HG03095 (cell line): ENCODE results near the gene TMEM143.

Experiments used
- ATAC-seq: cut with Tn5 transposase; IDR thresholded peaks from one replicate; pipeline ENCODE4 v1.9.1; 2021; ENCODE audit warnings: moderate library complexity; ENCODE audit not compliant: unreplicated experiment

Gene TMEM143

DNA sequence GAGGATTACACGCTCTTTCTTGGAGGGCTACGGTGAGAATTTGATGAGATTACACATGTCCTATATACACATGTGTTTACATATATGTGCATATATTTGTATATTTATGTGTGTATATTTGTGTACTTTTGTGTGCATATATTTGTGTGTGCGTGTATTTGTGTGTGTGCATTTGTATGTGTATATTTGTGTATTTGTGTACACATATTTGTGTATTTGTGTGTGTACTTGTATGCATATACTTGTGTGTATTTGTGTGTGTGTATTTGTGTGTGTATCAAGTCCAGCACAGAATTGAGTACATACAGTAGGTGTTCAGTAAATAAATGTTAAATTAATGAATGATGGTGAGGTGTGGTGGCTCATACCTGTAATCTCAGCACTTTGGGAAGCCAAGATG is 1.8 kb downstream of the TMEM143 start:
- no peak for ATAC-seq

DNA sequence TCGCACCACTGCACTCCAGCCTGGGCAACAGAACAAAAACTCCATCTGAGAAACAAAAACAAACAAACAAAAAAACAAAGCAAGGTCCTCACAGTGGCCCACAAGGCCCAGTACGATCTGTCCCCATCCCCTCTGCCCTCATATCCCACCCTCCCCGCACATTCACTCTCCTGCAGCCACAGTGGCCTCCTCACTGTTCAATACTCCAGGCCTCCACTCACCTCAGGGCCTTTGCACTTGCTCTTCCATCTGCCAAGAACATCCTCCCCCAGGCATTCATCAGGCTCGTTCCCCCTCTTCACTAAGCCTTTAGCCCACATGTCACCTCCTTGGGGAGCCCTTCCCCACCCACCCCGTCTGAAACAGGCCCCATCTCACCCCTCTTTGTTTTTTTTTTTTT is 4.6 kb downstream of the TMEM143 start:
- no peak for ATAC-seq

DNA sequence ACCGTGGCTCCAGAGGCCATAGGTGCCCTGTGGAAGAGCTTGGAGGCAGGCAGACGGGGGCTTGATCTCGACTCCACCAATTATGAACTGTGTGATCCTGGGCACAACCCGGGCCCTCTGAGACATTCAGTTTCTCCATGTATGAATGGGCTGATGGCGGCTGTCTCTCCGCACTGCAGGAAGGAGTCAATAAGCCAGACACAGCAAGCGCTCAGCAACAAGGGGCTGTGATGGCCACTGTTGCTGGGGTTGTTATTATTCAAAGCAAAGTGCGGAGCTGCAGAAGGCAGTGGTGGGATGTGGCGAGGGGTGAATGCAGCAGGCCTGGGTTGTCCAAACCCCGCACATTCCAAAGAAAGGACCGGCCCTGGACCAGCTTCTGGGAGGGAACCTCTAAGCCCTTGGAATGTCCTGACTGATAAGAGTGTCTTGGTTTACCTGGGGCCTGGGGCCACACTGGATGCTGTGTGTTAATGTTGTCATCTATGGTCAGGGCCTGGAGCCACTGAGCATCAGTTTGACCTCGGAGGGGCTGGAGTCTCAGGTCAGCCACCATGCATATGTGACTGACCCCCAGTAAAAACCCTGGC is 8.3 kb downstream of the TMEM143 start:
- no peak for ATAC-seq

DNA sequence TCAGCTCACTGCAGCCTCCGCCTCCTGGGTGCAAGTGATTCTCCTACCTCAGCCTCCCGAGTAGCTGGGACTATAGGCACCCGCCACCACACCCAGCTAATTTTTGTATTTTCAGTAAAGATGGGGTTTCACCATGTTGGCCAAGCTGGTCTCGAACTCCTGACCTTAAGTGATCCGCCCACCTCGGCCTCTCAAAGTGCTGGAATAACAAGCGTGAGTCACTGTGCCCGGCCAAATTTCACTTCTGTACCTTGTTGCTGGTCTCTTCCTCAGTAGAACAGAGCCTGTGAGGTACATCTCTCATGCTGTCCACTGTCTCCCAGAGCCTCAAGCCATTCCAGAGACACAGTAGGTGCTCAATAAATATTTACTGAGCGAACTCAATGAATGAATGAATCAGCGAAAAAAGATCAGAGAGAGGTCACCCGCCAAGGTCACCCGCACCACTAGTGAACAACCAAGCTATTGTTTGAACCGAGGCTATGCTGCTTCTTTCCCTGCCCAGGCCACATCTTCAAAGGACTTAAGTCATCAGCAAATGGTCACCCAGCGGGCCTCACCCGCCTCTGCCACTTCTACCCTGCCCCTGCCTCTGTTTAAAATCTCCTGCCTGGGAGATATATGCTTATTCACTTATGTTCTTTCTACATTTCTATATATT is 9.3 kb downstream of the TMEM143 start:
- ATAC-seq: no peak

DNA sequence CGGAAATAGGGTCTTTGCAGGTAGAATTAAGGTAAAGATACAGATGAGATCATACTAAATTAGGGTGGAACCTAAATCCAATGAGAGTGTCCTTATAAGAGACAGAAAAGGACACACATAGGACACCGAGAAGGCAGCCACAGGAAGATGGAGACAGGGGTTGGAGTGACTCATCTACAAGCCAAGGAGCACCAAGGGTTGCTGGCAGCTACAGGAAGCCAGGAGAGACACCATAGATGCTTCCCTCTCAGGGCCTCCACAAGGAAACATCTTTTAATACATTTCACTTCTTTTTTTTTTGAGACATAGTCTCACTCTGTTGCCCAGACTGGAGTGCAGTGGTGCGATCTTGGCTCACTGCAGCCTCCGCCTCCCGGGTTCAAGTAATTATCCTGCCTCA is 10.1 kb downstream of the TMEM143 start:
- ATAC-seq: no peak

DNA sequence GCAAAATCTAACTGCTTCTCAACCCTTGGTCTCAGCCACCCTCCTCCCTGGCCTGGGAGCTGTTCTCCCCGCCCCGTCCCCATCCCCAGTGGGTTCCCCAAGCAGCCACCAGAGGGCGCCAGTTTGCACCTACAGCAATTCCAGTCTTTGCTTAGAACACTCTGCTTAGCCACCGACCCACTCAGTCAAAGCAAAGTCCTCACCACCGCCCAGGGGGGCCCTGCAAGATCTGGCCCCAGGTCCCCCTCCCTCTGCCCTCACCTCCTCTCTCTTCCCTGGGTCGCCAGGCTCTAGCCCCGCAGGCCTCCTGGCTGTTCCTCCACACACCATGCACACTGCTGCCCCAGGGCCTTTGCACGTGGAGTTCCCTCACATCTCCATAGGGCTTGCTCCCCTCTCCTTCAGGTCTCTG is 12.4 kb downstream of the TMEM143 start:
- no peak for ATAC-seq

DNA sequence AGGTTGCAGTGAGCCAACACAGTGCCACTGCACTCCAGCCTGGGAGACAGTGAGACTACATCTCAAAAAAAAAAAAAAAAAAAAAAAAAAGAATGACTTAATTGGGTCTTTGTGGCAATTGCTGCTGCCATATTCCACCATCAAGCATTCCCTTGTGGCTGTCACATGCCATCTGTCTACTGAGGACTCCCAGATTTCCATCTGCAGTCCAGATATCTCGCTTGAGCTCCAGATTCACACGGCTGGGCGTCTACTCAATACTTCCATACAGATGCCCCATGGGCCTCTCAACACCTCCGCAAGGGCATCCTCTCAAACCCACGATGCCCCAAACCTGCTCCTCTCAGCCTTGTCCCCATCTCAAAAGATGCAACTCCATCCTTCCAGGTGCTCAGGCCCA is 12.9 kb downstream of the TMEM143 start:
- no peak for ATAC-seq

DNA sequence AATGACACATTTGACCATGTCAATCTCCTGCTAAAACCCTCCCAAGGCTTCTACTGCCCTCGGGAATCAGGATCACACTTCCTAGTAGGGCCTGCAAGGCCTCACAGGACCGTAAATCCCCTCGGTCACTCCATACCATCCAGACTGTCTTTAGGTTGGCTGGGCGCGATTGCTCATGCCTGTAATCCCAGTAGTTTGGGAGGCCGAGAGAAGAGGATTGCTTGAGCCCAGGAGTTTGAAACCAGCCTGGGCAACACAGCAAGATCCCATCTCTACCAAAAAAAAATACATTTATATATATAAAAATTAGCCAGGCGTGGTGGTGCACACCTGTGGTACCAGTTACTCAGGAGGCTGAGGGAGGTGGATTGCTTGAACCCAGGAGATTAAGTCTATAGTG is 15.0 kb downstream of the TMEM143 start:
- ATAC-seq: no peak

DNA sequence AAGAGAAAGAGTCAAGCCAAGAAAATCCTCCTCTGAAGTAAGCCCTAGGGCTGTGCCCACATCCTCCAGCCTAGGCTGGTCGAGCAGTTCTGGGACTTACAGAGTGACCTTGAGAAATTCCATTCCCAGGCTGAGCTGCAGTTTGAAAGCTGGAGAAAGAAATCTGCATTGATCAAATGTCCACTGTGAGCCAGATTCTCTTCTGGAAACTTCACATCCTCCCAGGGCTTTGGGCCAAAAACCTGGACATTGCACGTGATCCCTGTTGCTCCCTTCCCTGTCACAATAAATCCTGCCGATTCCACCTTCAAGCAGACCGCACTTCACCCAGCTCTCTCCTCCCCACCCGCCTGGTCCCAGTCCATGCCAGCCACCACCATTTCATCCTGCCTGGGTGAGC is 15.7 kb downstream of the TMEM143 start:
- ATAC-seq: no peak

DNA sequence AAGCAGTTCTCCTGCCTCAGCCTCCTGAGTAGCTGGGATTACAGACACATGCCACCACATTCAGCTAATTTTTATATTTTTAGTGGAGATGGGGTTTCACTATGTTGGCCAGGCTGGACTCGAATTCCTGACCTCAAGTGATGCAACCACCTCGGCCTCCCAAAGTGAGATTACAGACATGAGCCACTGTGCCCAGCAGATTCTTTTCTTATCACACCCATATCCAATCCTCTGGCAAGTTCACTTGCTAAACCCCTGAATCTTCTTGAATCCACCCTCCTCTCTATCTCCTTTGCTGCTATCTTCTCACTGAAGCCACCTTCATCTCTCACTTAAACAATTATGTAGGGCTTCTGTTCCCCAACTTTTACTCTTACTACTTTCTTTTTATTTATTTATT is 17.5 kb downstream of the TMEM143 start:
- ATAC-seq: no peak

DNA sequence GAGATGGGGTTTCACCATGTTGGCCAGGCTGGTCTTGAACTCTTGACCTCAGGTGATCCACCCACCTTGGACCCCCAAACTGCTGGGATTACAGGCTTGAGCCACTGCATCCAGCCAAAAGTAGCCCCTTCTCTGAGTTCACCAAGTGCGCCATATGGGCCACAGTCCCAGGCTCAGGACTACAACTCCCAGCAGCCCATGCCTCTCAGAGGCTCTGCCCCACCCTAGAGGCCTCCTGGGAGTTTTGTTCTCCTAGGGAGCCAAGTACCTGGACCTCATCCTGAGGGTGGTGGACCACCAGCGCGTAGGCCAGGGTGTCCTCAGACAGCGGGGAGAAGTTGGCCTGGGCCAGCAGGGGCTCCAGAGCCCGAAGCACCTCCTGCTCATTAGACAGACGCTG is 18.8 kb downstream of the TMEM143 start:
- no peak for ATAC-seq

DNA sequence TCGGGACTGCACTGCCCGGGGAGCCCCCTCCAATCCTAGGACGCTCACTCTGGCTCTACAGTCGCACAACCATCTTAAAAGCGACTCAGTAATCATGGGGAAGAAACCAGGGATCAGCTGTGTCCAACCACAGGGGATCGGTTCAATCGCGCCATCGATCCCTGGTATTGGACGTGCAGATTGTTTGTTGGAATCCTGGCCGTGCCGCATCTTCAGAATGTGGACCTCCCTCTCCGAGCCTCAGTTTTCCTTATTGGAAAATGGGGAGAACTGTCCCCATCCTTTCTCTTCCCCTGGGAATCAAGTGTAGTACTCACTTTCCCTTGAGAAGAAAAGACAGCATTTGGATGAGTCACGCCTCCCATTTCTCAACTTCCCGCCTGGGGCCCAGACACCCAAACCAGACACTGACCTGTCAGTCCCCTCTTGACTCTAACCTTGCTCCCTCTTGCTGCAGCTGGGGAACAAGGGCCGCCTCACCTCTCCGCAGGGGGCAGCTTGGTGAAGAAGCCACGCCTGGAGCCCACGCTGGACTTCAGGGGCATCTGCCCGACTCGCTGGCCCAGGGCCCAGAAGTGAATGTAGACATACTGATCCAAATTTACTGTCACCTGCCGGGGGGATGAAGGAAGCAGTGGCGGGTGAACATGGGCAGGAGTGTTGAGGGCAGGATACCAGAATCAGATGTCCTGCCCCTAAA is 20.7 kb downstream of the TMEM143 start:
- ATAC-seq: no peak

DNA sequence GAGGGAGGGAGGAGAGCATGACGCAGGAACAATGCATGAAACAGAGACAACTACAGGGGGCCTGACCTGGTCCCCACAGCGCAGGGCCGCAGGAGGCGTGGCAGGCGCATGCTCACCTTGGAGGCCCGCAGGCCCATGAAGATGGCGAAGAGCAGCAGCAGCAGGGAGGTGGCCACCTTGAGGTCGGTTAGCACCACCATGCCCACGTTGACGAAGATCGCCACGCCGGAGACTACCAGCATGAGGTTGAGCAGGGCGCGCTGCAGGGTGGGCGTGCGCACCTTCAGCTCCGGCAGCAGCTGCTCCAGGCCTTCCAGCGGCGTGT is 21.4 kb downstream of the TMEM143 start:
- ATAC-seq: no peak

DNA sequence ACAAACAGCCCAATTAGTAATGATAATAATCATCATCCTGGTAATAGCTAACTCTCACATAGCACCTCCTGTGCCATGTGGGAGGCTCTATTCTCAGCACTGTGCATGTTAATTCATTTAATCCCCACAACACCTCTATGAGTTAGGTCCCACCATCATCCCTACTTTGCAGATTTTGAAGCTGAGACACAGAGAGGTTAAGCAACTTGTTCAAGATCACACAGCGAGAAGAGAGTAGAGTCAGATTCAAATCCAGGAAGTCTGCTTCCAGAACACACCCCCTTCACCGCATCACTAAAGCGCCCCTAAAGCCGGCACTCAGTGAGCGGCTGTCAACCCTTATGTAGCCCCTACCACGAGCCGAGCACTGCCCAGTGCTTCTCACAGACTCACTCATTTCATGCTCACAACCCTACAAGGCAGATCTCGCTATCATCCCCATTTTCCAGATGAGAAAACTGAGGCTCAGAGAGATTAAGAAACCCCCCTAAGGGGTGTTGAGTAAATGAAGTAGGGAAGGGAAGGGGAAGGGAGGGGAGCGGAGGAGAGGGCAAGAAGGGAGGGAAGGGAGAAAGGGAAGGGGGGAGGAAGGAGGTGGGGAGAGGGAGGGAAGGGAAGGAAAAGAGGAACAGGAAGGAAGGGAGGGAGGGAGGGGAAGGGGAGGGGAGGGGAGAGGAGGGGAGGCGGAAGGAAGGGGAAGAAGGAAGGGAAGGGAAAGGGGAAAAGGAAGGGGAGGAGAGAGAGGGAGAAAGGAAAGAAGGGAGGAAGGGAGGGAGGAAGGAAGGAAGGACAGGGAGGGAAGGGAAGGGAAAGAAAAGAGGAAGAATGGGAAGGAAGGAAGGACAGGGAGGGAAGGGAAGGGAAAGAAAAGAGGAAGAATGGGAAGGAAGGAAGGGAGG is 22.0 kb downstream of the TMEM143 start:
- ATAC-seq: no peak

DNA sequence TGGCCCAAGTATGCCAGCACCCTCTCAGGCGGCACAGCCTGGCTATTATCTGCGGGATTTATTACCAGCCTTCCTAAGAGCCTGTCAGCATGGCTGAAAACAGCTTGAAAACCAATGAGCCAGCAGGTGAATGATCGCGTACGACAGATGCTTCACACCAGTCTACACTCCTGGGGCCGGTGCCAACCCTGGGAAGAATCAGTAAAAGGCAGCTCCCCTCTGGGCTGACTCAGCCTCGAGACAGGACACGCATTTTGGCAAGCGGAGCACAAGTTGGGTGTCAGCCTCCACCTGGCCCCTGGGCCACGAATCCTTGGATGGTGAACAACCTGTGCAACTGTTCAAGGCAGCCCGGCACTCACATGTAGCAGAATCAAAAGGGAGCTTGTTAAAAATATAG is 22.7 kb downstream of the TMEM143 start:
- no peak for ATAC-seq

DNA sequence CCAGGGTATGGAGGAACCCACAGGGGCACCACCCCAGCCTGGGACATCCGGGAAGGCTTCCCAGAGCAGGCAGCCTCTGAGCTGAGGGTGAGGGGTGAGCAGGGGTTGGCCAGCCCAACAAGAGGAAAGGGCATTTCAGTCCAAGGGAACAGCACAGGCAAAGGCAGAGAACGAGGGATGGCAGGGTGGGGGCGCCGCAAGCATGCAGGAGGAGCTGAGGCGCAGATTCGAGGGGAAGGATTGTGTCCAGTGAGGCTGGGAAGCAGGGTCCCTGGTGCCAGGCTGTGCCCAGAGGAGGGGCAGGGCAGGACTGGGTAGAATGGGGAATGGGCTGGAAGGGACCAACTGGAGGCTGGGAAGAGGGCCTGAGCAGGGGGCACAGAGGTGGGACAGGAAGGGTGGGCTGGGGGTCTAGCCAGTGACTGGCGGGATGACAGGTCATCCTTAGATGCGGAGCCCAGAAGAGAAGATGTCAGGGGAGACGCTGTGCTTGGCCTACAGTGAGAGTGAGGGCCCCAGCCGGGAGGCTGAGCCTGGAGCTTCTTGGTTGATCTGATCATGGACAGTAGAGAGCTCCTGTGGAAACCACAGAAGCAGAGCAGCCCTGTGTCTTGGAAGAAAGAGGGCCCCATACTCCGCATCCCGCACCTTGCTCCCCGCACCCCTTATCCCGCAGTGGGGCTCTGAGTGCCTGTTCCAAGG is 24.8 kb downstream of the TMEM143 start:
- ATAC-seq: no peak

DNA sequence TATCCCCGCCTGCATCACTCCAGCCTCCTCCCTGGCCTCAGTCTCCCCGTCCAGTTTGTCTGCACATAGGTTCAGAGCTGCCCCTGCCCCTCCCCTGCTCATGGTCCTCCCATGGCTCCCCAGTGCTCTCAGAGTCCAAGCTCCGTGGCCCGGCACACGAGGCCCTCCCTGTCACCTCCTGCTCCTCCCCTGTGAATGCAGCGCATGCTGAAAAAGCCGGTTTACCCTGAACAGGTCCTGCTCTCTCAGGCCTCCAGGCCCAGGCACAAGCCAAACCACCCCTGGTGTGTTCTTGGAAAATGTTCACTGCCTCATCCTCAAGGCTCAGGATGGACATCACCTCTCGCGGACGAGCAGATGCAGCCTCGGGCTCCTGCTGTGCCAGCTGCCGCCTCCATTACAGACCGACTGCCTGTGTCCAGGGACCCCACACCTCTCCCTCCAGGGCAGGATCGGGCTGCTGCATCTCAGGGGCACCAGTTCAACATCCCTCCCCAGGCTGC is 25.4 kb downstream of the TMEM143 start:
- no peak for ATAC-seq

DNA sequence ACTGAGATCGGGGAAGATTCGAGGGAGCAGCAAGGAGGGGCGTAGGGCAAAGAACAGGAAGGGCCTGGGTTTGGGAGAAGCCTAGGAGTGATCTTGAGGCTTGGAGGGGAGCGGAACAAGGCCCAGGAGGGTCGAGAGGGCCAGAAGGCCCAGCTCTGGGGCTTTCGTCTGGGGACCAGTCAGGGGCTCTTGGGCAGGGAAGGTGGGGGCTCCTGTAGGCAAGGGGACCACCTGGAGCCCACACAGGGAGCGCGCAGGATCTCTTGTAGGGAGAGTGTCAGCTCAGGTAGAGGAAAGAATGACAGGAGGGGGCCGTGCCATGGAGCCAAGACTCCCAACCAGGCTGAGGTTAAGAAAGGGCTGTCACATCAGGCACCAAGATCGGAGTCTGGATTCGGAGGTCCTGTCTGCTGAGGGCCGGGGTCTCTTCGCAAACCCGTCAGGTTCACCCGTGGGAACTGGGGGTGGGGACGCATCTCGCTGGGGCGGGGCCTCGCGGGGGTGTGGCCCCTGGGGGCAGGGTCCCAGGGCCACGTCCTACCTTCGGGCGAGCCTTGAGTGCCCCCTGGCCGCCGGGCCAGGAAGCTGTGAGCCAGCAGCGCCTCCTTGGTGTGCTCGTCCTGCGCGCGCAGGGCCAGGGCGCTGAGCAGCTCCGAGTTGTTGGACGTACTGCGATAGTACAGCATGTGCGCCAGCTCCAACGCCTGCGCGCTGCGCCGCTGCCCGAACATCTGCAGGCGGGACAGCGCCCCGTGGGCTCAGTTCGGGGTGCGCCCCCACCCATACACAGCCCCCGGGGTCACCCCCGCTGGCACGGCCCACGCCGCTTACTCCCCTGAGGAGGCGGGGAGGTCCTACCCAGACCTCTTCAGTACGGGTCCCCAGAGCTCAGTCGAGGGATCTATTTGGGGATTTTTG is 30.0 kb downstream of the TMEM143 start:
- peak; percentile 41 for ATAC-seq

DNA sequence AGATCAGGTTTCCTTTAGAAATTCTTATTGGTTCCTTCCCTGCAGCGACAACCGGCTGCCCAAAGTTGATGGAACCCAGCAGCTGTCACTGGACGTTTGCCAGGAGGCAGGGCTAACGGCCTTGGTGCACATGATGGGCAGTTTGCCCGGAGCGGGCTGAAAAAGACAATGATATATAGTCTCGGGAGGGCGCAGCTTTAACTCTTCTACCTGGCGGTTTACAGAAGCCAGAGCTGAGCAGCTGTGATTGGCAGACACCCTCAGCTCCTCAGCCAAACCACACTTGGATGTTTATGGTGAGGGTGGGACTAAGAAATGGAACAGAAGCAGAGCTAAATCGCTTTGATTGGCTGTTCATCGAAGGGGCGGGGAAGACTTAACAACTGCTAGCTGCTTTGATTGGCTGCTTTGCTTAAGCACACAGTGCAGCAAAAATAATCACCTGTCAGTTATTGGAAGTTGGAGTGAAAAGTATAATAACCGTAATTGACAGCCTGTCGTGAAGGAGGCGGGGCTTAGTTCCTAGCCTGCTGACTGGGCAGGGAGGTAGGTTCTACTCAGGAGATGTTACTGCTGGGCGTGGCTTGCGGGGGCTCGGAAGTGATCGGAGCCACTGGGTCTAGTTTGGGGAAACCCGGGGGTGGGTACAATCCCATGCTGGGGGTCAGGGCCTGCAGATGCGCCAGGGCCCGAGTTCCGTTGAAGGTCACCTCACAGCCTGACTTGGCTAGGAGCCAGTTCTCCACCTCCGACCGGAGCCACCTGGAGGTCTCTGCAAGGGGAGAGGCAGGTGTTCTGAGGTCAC is 30.9 kb downstream of the TMEM143 start:
- peak; percentile 47 for ATAC-seq
